Measurements from ENCODE around the gene LANCL3. TPM values are rescaled to one million over a fixed set of nuclear protein-coding genes. Genes with fewer than 3 reads are reported as not detected.
"Not testable (repeated sequence)": the region's sequence is repeated elsewhere in the genome, so short reads cannot be mapped to it uniquely, and the experiment has no call there.

LANCL3 gene
- total RNA-seq, 1 donor from 2014 or later, result 0.36 TPM

- Mint-ChIP-seq H3K36me3 (ENCODE audit: low read depth, unreplicated experiment) (no peaks in the 10 kb centered on the region), H3K9me3 (ENCODE audit: unreplicated experiment) (no peaks in the 10 kb centered on the region), H3K4me3 (ENCODE audit: unreplicated experiment) (no peak overlapping the region), H3K27me3 (ENCODE audit: low read depth, unreplicated experiment) (no peaks in the 10 kb centered on the region), H3K27ac (ENCODE audit: unreplicated experiment) (no peak overlapping the region), H3K4me1 (ENCODE audit: low read depth, unreplicated experiment) (peaks cover 2% of the 10 kb centered on the region)
- no peaks in the 10 kb centered on the region for H3K36me3 ChIP-seq (ENCODE audit: insufficient read depth, low read length)
- no peak for DNase-seq (ENCODE audit: low read depth)
- no peak overlapping the region for H2AFZ ChIP-seq (ENCODE audit: low read depth, low read length)
- H3K9ac ChIP-seq (ENCODE audit: low read length), result no peak overlapping the region
- H3K9me3 ChIP-seq (ENCODE audit: insufficient read depth, low read depth, low read length), result no peaks in the 10 kb centered on the region
- H3K27ac ChIP-seq (ENCODE audit: low read depth, low read length), result no peak overlapping the region
- H4K20me1 ChIP-seq (ENCODE audit: insufficient read depth, low read length), result no peaks in the 10 kb centered on the region
- no peak for FAIRE-seq
- no peaks in the 10 kb centered on the region for H3K27me3 ChIP-seq (ENCODE audit: insufficient read depth, low read length)
- H3K4me1 ChIP-seq (ENCODE audit: insufficient read depth, low read length), result no peaks in the 10 kb centered on the region
- no peak overlapping the region for H3K4me2 ChIP-seq (ENCODE audit: low read length)
- no peak for TF ChIP-seq EZH2 (IDR thresholded peaks at IDR 0.05; ENCODE audit: insufficient read depth, low read length)
- TF ChIP-seq, protein P1, sequence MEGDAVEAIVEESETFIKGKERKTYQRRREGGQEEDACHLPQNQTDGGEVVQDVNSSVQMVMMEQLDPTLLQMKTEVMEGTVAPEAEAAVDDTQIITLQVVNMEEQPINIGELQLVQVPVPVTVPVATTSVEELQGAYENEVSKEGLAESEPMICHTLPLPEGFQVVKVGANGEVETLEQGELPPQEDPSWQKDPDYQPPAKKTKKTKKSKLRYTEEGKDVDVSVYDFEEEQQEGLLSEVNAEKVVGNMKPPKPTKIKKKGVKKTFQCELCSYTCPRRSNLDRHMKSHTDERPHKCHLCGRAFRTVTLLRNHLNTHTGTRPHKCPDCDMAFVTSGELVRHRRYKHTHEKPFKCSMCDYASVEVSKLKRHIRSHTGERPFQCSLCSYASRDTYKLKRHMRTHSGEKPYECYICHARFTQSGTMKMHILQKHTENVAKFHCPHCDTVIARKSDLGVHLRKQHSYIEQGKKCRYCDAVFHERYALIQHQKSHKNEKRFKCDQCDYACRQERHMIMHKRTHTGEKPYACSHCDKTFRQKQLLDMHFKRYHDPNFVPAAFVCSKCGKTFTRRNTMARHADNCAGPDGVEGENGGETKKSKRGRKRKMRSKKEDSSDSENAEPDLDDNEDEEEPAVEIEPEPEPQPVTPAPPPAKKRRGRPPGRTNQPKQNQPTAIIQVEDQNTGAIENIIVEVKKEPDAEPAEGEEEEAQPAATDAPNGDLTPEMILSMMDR (IDR thresholded peaks at IDR 0.05; ENCODE audit: insufficient read depth, low read depth, low read length), result no peak
- no peaks in the 10 kb centered on the region for H3K79me2 ChIP-seq (ENCODE audit: insufficient read depth, low read length)
- no peak overlapping the region for H3K4me3 ChIP-seq (ENCODE audit: insufficient read depth, low read depth, low read length)
Measured at GRCh38 chrX:37542791-37543190, 28.7 kb upstream of the LANCL3 start.

- Histone ChIP-seq H4K20me1 (ENCODE audit: insufficient read depth, low read length) (no peaks in the 10 kb centered on the region), H3K4me2 (ENCODE audit: low read length) (no peak overlapping the region), H3K27me3 (ENCODE audit: insufficient read depth, low read length) (no peaks in the 10 kb centered on the region), H3K9ac (ENCODE audit: low read length) (no peak overlapping the region), H3K79me2 (ENCODE audit: insufficient read depth, low read length) (no peaks in the 10 kb centered on the region), H3K27ac (ENCODE audit: low read depth, low read length) (no peak overlapping the region), H3K4me1 (ENCODE audit: insufficient read depth, low read length) (no peaks in the 10 kb centered on the region), H3K4me3 (ENCODE audit: insufficient read depth, low read depth, low read length) (no peak overlapping the region), H3K36me3 (ENCODE audit: insufficient read depth, low read length) (no peaks in the 10 kb centered on the region), H3K9me3 (ENCODE audit: insufficient read depth, low read depth, low read length) (no peaks in the 10 kb centered on the region), H2AFZ (ENCODE audit: low read depth, low read length) (no peak overlapping the region)
- TF ChIP-seq EZH2 (IDR thresholded peaks at IDR 0.05; ENCODE audit: insufficient read depth, low read length), result no peak
- TF ChIP-seq, protein P1 (IDR thresholded peaks at IDR 0.05; ENCODE audit: insufficient read depth, low read depth, low read length), result no peak
- Mint-ChIP-seq H3K27ac (ENCODE audit: unreplicated experiment) (no peak overlapping the region), H3K9me3 (ENCODE audit: unreplicated experiment) (no peaks in the 10 kb centered on the region), H3K36me3 (ENCODE audit: low read depth, unreplicated experiment) (no peaks in the 10 kb centered on the region), H3K4me3 (ENCODE audit: unreplicated experiment) (no peak overlapping the region), H3K4me1 (ENCODE audit: low read depth, unreplicated experiment) (peaks cover 5% of the 10 kb centered on the region), H3K27me3 (ENCODE audit: low read depth, unreplicated experiment) (no peaks in the 10 kb centered on the region)
- DNase-seq (ENCODE audit: low read depth), result no peak
- no peak for FAIRE-seq
Measured at GRCh38 chrX:37543324-37543723, 28.1 kb upstream of the LANCL3 start.

DNA sequence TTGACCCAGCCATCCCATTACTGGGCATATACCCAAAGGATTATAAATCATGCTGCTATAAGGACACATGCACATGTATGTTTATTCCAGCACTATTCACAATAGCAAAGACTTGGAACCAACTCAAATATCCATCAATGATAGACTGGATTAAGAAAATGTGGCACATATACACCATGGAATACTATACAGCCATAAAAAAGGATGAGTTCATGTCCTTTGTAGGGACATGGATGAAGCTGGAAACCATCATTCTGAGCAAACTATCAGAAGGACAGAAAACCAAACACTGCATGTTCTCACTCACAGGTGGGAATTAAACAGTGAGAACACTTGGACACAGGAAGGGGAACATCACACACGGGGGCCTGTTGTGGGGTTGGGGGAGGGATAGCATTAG, 26.9 kb upstream of the LANCL3 start:
- not testable (repeated sequence) for FAIRE-seq; H3K36me3 Mint-ChIP-seq (ENCODE audit: low read depth, unreplicated experiment); H3K27ac Mint-ChIP-seq (ENCODE audit: unreplicated experiment); H2AFZ ChIP-seq (ENCODE audit: low read depth, low read length); H3K79me2 ChIP-seq (ENCODE audit: insufficient read depth, low read length); H3K9ac ChIP-seq (ENCODE audit: low read length); H3K4me3 ChIP-seq (ENCODE audit: insufficient read depth, low read depth, low read length); H3K4me3 Mint-ChIP-seq (ENCODE audit: unreplicated experiment); H4K20me1 ChIP-seq (ENCODE audit: insufficient read depth, low read length); H3K9me3 ChIP-seq (ENCODE audit: insufficient read depth, low read depth, low read length); H3K36me3 ChIP-seq (ENCODE audit: insufficient read depth, low read length); H3K27ac ChIP-seq (ENCODE audit: low read depth, low read length); H3K4me1 Mint-ChIP-seq (ENCODE audit: low read depth, unreplicated experiment); H3K9me3 Mint-ChIP-seq (ENCODE audit: unreplicated experiment); H3K27me3 ChIP-seq (ENCODE audit: insufficient read depth, low read length); DNase-seq (ENCODE audit: low read depth); H3K4me1 ChIP-seq (ENCODE audit: insufficient read depth, low read length); H3K27me3 Mint-ChIP-seq (ENCODE audit: low read depth, unreplicated experiment); H3K4me2 ChIP-seq (ENCODE audit: low read length)
